Inflammatory macrophage treated with lipopolysaccharide for 4 hours (primary cell): ENCODE measurements around the gene UGGT2.
"Not testable (repeated sequence)": the region's sequence is repeated elsewhere in the genome, so short reads cannot be mapped to it uniquely, and the experiment has no call there.

Source experiments
- DNase-seq: peaks from one replicate; pipeline ENCODE4 v3.0.0-alpha.2; 2020

UGGT2 gene

GRCh38 chr13:95882121-95882520 is 171.1 kb downstream of the UGGT2 start:
- DNase-seq = no peak

GRCh38 chr13:95880331-95880730 is 172.9 kb downstream of the UGGT2 start:
- DNase-seq = no peak

- no peak for DNase-seq
Observed at GRCh38 chr13:95874286-95874685, 178.9 kb downstream of the UGGT2 start.

GRCh38 chr13:95870421-95870820 is 182.8 kb downstream of the UGGT2 start:
- DNase-seq = no peak

GRCh38 chr13:95865080-95865615 is 188.1 kb downstream of the UGGT2 start:
- DNase-seq = no peak

GRCh38 chr13:95862408-95862807 is 190.8 kb downstream of the UGGT2 start:
- no peak for DNase-seq

GRCh38 chr13:95861296-95861695 is 191.9 kb downstream of the UGGT2 start:
- no peak for DNase-seq

- DNase-seq = peak; percentile 87
Observed at GRCh38 chr13:95858286-95859075, 194.7 kb downstream of the UGGT2 start.

- not testable (repeated sequence) for DNase-seq
Observed at GRCh38 chr13:95845656-95846055, 207.5 kb downstream of the UGGT2 start.

- DNase-seq = no peak
Observed at GRCh38 chr13:95842898-95843297, 210.3 kb downstream of the UGGT2 start.

GRCh38 chr13:95841894-95842293 is 211.3 kb downstream of the UGGT2 start:
- no peak for DNase-seq

- DNase-seq = peak; percentile 50
Observed at GRCh38 chr13:95834134-95834765, 219.0 kb downstream of the UGGT2 start.

GRCh38 chr13:95833719-95834118 is 219.5 kb downstream of the UGGT2 start:
- peak; percentile 15 for DNase-seq

- no peak for DNase-seq
Observed at GRCh38 chr13:95833126-95833525, 220.1 kb downstream of the UGGT2 start.

- no peak for DNase-seq
Observed at GRCh38 chr13:95822303-95822702, 230.9 kb downstream of the UGGT2 start.

GRCh38 chr13:95814495-95814894 is 238.7 kb downstream of the UGGT2 start:
- DNase-seq = no peak

GRCh38 chr13:95813139-95813538 is 240.1 kb downstream of the UGGT2 start:
- DNase-seq = no peak

- no peak for DNase-seq
Observed at GRCh38 chr13:95809429-95809828, 243.8 kb downstream of the UGGT2 start.

- DNase-seq = no peak
Observed at GRCh38 chr13:95805921-95806320, 247.3 kb downstream of the UGGT2 start.

- no peak for DNase-seq
Observed at GRCh38 chr13:95801825-95802224, 251.4 kb downstream of the UGGT2 start.

- no peak for DNase-seq
Observed at GRCh38 chr13:95800436-95800835, 252.8 kb downstream of the UGGT2 start.

- DNase-seq = no peak
Observed at GRCh38 chr13:95797016-95797415, 256.2 kb downstream of the UGGT2 start.

- no peak for DNase-seq
Observed at GRCh38 chr13:95793781-95794180, 259.4 kb downstream of the UGGT2 start.

GRCh38 chr13:95793018-95793555 is 260.1 kb downstream of the UGGT2 start:
- DNase-seq = no peak
